Neural progenitor cell (in vitro differentiated cells): Measurements from ENCODE around the gene ATL2.

ENCODE experiments used
- EZH2 ChIP-seq: fragments of 200-600 bp; sonication (generic); IDR thresholded peaks from 2 replicates; pipeline ENCODE4 v1.6.1; 2017; ENCODE audit warnings: antibody characterized with exemption, mild to moderate bottlenecking, moderate library complexity
- TF ChIP-seq, protein P1 (sequence below): fragments of 200-600 bp; sonication (generic); IDR thresholded peaks from 2 replicates; pipeline ENCODE4 v1.5.1; 2017; ENCODE audit warnings: antibody characterized with exemption, mild to moderate bottlenecking

- no peak for TF ChIP-seq EZH2
- TF ChIP-seq, protein P1, sequence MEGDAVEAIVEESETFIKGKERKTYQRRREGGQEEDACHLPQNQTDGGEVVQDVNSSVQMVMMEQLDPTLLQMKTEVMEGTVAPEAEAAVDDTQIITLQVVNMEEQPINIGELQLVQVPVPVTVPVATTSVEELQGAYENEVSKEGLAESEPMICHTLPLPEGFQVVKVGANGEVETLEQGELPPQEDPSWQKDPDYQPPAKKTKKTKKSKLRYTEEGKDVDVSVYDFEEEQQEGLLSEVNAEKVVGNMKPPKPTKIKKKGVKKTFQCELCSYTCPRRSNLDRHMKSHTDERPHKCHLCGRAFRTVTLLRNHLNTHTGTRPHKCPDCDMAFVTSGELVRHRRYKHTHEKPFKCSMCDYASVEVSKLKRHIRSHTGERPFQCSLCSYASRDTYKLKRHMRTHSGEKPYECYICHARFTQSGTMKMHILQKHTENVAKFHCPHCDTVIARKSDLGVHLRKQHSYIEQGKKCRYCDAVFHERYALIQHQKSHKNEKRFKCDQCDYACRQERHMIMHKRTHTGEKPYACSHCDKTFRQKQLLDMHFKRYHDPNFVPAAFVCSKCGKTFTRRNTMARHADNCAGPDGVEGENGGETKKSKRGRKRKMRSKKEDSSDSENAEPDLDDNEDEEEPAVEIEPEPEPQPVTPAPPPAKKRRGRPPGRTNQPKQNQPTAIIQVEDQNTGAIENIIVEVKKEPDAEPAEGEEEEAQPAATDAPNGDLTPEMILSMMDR: no peak
Observed at GRCh38 chr2:38296197-38296780, 80.8 kb downstream of the ATL2 start.
